ENCODE data around the gene CLDN3. TPM values are rescaled to one million over a fixed set of nuclear protein-coding genes. Genes with fewer than 3 reads are reported as not detected.

CLDN3 gene
- total RNA-seq, 1 experiment from 2014 or later, result 21.0 TPM

- H3K27me3 ChIP-seq (replicated peaks; ENCODE audit: control insufficient read depth, insufficient read depth, low read length), result no peaks in the 10 kb centered on the region
- peaks cover 7% of the 10 kb centered on the region for H3K4me1 Mint-ChIP-seq (ENCODE audit: low read depth, unreplicated experiment)
- ChIA-PET POLR2A (no interaction called here), CTCF (no interaction called here)
- H3K27ac Mint-ChIP-seq (ENCODE audit: unreplicated experiment), result no peak overlapping the region
- no peak for TF ChIP-seq CTCF (IDR thresholded peaks at IDR 0.05; ENCODE audit: insufficient read depth in 1 of 2, low read depth in 1 of 2, low read length in 1 of 2, severe bottlenecking in 1 of 2, unreplicated experiment in 1 of 2)
- no peaks in the 10 kb centered on the region for H3K27me3 Mint-ChIP-seq (ENCODE audit: insufficient read depth, unreplicated experiment)
- no TSS peak for BruUV-seq (replicated peaks)
- no peaks in the 10 kb centered on the region for H3K36me3 ChIP-seq (ENCODE audit: control insufficient read depth, insufficient read depth, low read length)
- H3K4me1 ChIP-seq, result peaks cover 5% of the 10 kb centered on the region; the same call in 1 of the 2 replicates
- intact Hi-C loops (cut with micrococcal nuclease; ENCODE audit: unreplicated experiment), result no loop called here
- H3K4me3 Mint-ChIP-seq (ENCODE audit: unreplicated experiment), result no peak overlapping the region
- no peaks in the 10 kb centered on the region for H3K36me3 Mint-ChIP-seq (ENCODE audit: insufficient read depth, unreplicated experiment)
- DNase-seq, result no peak
- peaks cover 15% of the 10 kb centered on the region for H3K9me3 ChIP-seq
- no peaks in the 10 kb centered on the region for H3K9me3 Mint-ChIP-seq (ENCODE audit: unreplicated experiment)
- no peak overlapping the region for H3K4me3 ChIP-seq (ENCODE audit: low read depth, low read length)
Observed at GRCh38 chr7:73812996-73813395, 42.9 kb upstream of the CLDN3 start.

GRCh38 chr7:73811760-73812168 lies 41.7 kb upstream of the CLDN3 start:
- H3K36me3 ChIP-seq (ENCODE audit: control insufficient read depth, insufficient read depth, low read length), result no peaks in the 10 kb centered on the region
- H3K27me3 ChIP-seq (replicated peaks; ENCODE audit: control insufficient read depth, insufficient read depth, low read length), result no peaks in the 10 kb centered on the region
- H3K4me3 Mint-ChIP-seq (ENCODE audit: unreplicated experiment), result no peak overlapping the region
- no peaks in the 10 kb centered on the region for H3K36me3 Mint-ChIP-seq (ENCODE audit: insufficient read depth, unreplicated experiment)
- peaks cover 5% of the 10 kb centered on the region; the same call in 1 of the 2 replicates for H3K4me1 ChIP-seq
- H3K27me3 Mint-ChIP-seq (ENCODE audit: insufficient read depth, unreplicated experiment), result no peaks in the 10 kb centered on the region
- DNase-seq, result peak; percentile 72 to 81
- H3K27ac Mint-ChIP-seq (ENCODE audit: unreplicated experiment), result no peak overlapping the region
- POLR2A ChIA-PET, result no interaction called here
- CTCF ChIA-PET, result interaction anchor here (0.7 to 1.0 kb wide), 3 partner anchors 28 to 73 kb away, joined by 3 to 7 read pairs (median 5); partner anchors contain the start of gene ABHD11
- H3K4me3 ChIP-seq (ENCODE audit: low read depth, low read length), result no peak overlapping the region
- intact Hi-C loops (cut with micrococcal nuclease; ENCODE audit: unreplicated experiment), result loop anchor here (1.0 kb wide), 2 partner anchors 19 to 44 kb away; partner anchors contain the start of gene CLDN4
- peaks cover 7% of the 10 kb centered on the region for H3K4me1 Mint-ChIP-seq (ENCODE audit: low read depth, unreplicated experiment)
- BruUV-seq (replicated peaks), result no TSS peak
- peak; percentile 67 to 72 for TF ChIP-seq CTCF (IDR thresholded peaks at IDR 0.05; ENCODE audit: insufficient read depth in 1 of 2, low read depth in 1 of 2, low read length in 1 of 2, severe bottlenecking in 1 of 2, unreplicated experiment in 1 of 2)
- H3K9me3 Mint-ChIP-seq (ENCODE audit: unreplicated experiment), result no peaks in the 10 kb centered on the region
- peaks cover 15% of the 10 kb centered on the region for H3K9me3 ChIP-seq

- peaks cover 7% of the 10 kb centered on the region for H3K4me1 Mint-ChIP-seq (ENCODE audit: low read depth, unreplicated experiment)
- no peaks in the 10 kb centered on the region for H3K27me3 Mint-ChIP-seq (ENCODE audit: insufficient read depth, unreplicated experiment)
Observed at GRCh38 chr7:73810998-73811360, 40.9 kb upstream of the CLDN3 start.

More at GRCh38 chr7:73810998-73811360, 40.9 kb upstream of the CLDN3 start:
- ChIA-PET CTCF (interaction anchor here (1.2 kb wide), 1 partner anchor 17 kb away, joined by 3 read pairs; no protein-coding TSS in a partner anchor), POLR2A (no interaction called here)
- no peak for DNase-seq
- no peak for TF ChIP-seq CTCF (IDR thresholded peaks at IDR 0.05; ENCODE audit: insufficient read depth in 1 of 2, low read depth in 1 of 2, low read length in 1 of 2, severe bottlenecking in 1 of 2, unreplicated experiment in 1 of 2)
- intact Hi-C loops (cut with micrococcal nuclease; ENCODE audit: unreplicated experiment), result loop anchor here (1.0 kb wide), 2 partner anchors 19 to 44 kb away; partner anchors contain the start of gene CLDN4
- no peaks in the 10 kb centered on the region for H3K9me3 Mint-ChIP-seq (ENCODE audit: unreplicated experiment)
- no peak overlapping the region for H3K4me3 ChIP-seq (ENCODE audit: low read depth, low read length)
- H3K27ac Mint-ChIP-seq (ENCODE audit: unreplicated experiment), result no peak overlapping the region
- peaks cover 15% of the 10 kb centered on the region for H3K9me3 ChIP-seq
- no peaks in the 10 kb centered on the region for H3K27me3 ChIP-seq (replicated peaks; ENCODE audit: control insufficient read depth, insufficient read depth, low read length)
- H3K4me3 Mint-ChIP-seq (ENCODE audit: unreplicated experiment), result no peak overlapping the region
- BruUV-seq (replicated peaks), result no TSS peak
- no peaks in the 10 kb centered on the region for H3K36me3 ChIP-seq (ENCODE audit: control insufficient read depth, insufficient read depth, low read length)
- no peaks in the 10 kb centered on the region for H3K36me3 Mint-ChIP-seq (ENCODE audit: insufficient read depth, unreplicated experiment)
- H3K4me1 ChIP-seq, result peaks cover 5% of the 10 kb centered on the region; the same call in 1 of the 2 replicates
